ENCODE measurements around the gene NDC80.
A peak's percentile ranks its signal among the peaks of the same experiment; 100 is the strongest.
"Not testable (repeated sequence)": the region's sequence is repeated elsewhere in the genome, so short reads cannot be mapped to it uniquely, and the experiment has no call there.

NDC80 gene

DNA sequence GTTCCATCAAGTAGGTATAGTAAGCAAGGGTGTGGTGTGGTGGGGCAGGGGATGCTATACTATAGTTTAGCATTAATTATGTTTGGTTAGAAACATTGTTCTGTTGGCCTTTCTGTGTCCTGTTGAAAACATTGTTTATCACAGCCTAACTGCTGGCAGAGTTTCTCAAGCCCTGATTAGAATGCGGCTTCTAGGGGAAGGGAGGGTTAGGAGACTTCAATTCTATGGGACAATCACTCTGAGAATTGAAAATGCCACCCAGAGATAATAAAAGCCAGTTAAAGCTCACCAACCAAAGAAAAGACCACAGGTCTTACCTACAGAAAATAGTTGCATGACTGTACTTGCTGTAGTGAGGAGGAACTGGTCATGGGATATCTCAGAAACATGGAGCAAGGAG lies 64.2 kb downstream of the NDC80 start:
- no peak for DNase-seq

DNA sequence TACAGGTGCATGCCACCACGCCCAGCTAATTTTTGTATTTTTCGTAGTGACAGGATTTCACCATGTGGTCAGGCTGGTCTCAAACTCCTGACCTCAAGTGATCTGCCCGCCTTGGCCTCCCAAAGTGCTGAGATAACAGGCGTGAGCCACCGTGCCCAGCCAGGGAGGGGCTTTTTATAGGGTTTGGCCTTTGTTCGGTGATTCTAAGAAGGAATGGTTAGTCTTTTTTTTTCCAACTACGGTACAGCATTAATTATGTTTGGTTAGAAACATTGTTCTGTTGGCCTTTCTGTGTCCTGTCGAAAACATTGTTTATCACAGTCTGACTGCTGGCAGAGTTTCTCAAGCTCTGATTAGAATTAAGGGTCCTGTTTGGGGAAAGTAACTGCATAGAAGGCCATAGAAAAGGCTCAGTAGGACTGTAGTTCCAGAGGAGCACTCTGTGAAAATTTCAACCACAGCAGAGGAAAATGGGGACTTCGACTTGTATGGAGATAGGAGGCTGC lies 64.8 kb downstream of the NDC80 start:
- no peak for DNase-seq

DNA sequence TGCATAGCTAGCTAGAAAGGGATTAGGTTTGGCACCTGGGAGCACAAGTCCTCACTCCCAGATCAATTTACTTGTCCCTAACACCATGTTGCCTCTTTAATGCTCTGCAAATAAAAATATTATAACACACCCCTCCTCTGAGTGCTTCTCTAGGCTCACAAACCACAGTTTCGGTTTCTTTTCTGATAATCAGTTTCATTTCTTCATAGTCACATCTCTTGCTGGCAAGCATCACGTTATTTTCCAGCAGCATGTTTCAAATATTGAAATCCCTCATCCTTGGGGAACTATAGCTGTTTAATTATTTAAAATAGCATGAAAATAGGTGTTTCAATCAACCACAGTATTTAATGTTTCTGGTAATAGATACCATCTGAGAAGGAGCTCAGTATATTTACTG lies 70.3 kb downstream of the NDC80 start:
- DNase-seq: no peak

DNA sequence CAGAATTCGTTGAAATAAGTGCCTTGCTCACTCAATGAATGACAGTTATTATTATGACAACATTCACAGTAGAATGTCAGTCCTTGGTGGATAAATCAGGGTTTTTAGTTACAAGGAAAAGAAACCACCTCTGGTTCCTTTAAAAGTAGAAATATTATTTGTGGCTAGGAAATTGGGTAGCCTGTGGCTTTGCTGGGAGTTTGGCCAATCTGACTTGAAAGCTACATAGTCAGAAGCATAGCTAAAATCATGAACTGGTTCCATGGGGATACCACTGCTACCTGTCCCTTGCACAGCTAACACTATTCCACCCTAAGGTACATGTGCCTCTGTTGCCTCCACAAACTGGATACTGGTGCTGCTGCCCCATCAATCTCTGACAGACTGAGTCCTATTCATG lies 71.4 kb downstream of the NDC80 start:
- no peak for DNase-seq

DNA sequence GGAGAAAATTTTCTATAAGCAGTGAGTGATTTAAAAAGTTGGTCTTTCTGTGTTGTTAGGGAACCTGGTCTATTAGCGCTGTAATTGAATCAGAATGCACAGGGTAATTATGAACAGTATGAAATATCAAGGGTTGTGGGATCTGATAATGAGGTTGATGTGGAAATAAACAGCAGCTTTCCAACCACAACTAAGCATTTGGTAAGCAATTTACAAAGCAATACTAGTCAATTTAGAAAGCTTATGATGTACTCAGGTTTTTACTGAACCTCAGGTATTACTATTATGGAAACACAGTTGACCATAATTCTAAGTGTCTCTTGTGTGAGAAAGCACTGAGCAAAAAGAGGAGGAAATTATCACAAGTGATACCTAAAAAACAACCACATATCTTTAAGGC lies 73.2 kb downstream of the NDC80 start:
- no peak for DNase-seq

DNA sequence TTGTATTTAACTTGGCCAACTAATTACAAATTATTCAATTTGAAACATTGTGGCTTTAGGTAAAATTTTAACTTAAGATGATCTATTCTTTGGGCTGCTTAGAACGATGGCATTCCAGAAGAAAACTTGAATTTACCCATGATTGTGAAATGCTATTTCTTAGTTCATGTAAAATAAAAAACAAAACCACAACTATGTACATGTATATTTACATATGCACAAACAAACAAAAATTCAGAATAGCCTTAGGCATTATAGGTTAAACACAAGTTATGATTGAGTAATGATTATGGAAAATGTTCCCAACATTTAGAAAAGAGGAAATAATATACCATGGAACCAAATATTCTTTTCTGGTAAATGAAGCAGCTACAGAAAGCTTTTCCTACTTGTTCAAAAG lies 80.6 kb downstream of the NDC80 start:
- no peak for DNase-seq

DNA sequence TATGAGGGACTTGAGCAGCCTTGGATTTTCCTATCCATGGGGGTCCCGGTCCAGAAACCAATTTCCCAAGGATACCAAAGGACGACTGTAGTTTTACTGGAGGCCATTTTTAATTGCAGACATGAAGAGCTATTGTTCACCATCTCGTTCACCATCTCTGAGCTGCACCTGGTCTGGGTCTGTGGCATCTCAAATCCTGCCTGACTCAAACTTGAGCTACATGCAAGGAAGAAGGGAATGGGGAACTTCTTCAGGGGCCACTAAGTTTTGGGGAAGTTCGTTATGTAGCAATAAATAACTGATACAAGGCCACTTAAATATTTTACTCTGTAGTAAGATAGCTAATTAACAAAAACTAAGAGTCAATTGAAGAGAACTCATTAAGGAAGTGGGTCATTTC lies 82.1 kb downstream of the NDC80 start:
- no peak for DNase-seq

DNA sequence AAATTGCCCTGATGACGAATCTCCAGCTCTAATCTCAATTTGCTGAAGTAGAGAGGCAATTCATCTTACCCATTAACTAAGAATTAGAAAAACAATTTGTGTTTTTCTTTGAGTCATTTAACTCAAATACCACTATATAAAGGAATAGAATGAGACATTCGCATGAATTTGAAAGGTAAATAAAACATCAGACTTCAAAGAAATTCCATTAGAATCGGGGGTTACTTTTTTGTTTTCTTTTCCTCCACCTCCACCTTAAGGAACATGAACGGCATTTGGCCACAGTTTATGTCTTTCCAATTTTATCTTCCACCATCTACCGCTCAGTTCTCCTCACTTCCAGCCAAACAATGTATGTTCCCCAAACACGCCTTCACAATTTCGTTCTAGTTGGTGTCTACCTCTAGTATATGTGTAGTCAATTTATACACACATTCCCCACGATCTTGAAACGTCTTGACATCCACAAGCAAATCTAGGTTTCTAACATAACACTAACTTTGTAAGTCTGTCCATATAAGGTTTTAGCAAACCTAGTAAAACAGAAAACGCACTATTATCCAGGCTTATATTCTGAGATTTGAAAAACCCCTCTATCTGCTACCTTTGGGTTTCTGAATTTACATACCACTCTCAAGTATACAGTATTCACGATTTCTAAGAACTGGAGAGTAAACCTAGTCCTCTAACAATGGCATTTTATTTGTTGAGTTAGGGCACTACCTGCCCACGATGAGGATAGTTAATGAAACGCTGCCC lies 83.0 kb downstream of the NDC80 start:
- peak; percentile 69 for DNase-seq

DNA sequence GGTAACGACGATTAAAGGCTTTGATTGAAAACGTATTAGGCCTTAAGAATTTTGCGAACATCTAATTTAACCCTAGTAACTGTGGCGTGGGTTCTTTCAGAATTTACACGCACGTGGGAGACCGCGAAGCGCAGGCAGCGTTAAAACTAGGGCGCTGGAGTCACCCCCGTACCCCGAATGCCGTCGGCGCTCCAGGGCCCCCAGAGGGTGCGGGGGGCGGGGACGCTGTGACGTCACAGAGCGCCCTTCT lies 83.5 kb downstream of the NDC80 start:
- DNase-seq: peak; percentile 69

DNA sequence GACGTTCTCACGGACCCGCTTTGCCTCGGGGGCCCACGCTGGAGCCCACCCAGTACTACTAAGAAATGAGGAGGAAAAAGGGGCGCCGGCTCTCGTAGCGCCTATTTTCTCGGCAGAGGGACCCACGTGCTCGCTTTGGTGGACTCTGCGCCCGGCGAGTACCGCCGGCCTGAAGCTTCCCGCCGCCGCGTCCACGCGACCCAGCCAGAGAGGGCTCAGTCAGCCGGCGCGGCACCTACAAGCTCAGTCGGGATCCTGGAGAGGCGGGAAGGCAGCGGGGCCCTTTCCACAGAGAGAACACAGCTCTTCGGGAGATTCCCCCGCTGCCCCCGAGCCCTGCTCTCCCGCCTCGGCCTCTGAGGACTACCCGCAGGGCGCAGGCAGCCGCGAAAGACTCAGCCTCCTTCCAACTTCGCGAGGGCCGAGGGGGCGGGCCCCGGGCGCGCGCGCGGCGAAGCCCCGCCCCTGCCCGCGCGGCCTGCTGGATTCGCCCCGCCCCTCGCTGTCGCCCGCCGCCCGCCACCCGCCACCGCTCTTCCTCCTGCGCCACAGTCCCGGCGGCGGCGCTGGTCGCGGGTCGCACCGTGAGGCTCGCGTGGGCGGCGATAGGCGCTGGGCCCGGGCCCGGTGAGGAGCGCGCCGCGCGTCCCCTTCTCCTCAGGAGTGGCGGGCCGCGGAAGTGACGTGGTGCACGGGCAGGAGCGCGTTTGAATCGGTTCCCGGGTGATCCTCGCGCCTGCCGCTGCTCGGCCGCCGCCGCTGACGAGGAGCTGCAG lies 84.0 kb downstream of the NDC80 start, which contains the start of gene SMCHD1:
Gene SMCHD1 (plus strand): TSS at position 549 of the 776 bp plus-strand sequence. CDS start 350 bp downstream, outside the sequence.
- peak; percentile 88 for DNase-seq

DNA sequence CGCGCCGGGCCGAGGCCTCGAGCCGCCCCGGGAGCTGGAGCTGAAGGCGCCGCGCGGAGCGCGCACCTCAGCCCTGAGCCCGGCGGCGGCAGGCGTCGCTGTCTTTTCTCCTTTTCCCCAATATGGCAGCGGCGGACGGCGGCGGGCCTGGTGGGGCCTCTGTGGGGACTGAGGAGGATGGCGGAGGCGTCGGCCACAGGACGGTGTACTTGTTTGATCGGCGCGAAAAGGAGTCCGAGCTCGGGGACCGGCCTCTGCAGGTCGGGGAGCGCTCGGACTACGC lies 84.5 kb downstream of the NDC80 start:
- no peak for DNase-seq

DNA sequence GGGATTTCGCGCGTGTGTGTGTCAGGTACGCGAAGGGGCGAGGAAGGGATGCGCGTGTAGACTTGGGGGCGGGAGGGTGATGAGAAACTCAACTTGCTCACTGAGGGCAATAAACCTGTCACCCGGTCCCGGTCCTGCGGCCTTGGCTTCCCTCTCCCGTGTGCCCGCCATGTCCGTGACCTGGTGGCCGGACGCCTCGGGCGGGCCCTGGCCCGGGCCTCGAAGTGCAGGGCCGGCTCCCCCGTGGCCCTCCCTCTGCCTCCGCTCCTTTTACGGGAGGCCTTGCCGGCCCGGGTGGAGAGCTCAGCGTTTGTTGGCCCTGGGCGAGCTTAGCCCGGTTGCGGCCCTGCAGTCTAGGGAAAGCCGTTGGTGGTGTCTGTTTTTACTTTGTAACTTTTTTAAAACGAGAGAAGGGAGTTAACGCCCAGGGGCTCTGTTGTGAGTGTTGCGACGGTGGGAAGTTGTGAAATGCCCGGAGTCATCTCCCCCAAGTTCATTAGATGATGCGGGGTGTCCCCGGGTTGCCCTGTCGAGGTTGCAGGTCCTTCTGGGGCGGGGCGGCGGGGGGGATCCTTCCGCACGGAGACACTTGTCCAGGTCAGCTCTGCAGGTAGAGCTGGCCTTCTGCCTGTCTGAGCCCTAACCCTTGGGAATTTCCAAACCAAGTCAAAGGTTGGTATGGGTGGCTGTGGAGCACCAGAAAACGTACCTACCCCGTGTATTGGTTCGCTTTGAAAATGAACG lies 85.1 kb downstream of the NDC80 start:
- DNase-seq: no peak

DNA sequence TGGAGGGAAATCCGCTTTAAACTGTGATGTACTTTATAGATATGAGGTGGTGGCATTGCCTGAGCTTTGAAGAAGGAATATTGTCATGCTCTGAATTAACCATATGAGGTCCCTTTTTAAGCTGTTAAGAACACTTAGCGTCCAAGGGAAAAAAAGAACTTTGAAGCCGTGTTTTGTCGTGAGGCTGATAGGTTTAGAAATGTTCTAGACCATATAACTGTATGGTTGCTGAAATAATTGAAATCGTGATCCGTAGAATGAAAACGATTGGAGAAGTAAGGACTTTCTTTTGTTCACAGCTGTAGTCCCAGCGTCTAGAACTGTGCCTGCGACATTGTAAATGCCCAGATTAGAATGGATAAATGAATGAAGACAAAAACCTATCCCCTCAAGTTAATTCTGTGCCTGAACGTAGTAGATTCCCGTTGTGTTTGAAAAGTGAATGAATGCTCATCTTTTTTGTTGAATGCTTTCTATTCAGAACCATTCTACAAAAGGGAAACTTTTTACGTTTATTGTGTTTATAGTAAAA lies 85.7 kb downstream of the NDC80 start:
- DNase-seq: peak; percentile 6

DNA sequence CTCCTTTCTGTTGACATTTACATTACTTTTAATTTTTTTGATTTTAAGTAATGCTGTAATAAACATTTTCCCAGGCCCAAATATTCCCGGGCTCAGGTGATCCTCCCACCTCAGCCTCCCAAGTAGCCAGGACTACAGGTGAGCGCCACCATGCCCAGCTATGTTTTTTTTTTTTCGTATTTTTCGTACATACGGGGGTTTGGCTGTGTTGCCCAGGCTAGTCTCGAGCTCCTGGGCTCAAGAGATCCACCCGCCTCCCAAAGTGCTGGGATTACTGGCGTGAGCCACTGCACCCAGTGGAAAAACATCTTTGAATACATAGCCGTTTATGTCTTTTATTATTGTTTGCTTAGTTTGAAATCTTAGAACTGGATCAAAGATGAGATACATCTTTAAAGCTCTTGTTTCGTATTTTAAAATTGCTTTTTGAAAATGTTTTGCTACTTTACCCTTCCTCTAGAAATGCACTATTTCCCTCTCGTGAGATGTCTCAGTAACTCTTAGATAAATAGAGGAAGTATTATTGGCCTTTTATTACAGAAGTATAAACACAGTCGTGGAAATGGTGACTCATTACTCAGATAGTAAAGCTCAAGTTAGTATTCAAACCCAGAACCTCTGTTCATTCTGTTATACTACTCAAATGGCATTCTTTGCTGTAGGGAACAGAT lies 86.6 kb downstream of the NDC80 start:
- DNase-seq: no peak

DNA sequence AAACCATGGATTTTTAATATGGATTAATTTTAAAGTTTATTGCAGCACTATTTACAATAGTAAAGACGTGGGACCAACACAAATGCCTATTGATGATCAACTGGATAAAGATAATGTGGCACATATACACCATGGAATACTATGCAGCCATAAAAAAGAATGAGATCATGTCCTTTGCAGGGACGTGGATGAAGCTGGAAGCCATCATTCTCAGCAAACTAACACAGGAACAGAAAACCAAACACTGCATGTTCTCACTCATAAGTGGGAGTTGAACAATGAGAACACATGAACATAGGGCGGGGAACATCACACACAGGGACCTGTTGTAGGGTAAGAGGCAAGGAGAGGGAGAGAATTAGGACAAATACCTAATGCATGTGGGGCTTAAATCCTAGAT lies 89.5 kb downstream of the NDC80 start:
- not testable (repeated sequence) for DNase-seq

DNA sequence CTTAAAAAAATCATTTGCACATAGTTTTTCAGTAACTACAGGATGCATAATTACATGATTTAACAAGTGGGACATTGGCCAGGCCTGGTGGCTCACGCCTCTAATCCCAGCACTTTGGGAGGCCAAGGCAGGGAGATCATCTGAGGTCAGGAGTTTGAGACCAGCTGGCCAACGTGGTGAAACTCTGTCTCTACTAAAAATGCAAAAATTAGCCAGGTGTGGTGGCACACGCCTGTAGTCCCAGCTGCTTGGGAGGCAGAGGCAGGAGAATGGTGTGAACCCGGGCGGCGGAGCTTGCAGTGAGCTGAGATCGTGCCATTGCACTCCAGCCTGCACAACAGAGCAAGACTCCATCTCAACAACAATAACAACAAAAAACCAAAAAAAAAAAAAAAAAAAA lies 90.9 kb downstream of the NDC80 start:
- DNase-seq: not testable (repeated sequence)

DNA sequence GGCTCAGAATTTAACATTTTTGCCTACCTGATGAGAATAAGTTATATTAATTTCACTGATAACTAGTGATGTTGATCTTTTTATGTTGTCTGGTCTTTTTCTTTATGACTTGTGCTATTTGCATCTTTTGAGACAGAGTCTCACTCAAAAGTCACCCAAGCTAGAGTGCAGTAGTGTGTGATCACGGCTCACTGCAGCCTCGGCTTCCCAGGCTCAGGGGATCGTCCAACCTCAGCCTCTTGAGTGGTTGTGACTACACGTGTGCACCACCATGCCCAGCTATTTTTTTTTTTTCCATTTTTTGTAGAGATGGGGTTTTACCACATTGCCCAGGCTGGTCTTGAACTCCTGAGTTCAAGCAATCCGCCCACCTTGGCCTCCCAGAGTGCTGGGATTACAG lies 91.6 kb downstream of the NDC80 start:
- DNase-seq: no peak

All from NCI-H2227 treated with DMSO at 0.1 percent for 48 hours (cell line).